ENCODE data around the gene OR12D2. TPM values are rescaled to one million over a fixed set of nuclear protein-coding genes. Genes with fewer than 3 reads are reported as not detected.
"Not testable (repeated sequence)": the region's sequence is repeated elsewhere in the genome, so short reads cannot be mapped to it uniquely, and the experiment has no call there.

OR12D2 gene, protein sequence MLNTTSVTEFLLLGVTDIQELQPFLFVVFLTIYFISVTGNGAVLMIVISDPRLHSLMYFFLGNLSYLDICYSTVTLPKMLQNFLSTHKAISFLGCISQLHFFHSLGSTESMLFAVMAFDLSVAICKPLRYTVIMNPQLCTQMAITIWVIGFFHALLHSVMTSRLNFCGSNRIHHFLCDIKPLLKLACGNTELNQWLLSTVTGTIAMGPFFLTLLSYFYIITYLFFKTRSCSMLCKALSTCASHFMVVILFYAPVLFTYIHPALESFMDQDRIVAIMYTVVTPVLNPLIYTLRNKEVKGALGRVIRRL
- not detected for total RNA-seq

DNA sequence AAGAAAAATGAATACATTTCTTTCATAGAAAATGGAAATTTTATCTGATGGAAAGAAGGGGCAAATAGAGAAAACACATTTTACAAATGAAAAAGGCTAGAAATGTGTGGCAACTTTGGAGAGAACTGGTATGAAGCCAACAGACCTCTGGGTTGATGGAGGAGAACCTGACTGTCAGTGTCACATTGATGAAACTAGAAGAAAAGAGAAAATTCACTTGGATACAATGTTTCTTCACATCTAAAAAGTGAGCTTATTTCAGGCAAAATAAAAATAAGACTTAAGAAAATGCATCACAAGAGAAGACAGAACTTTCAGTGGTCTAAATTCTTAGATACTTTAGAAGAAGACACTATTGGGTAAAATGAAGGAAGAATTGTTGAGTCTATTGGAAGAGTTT is at the start of gene OR12D2:
Gene OR12D2, plus strand, starts transcription at position 301 of the 400 bp plus-strand sequence. CDS start 1,069 bp downstream, outside the sequence.
- TF ChIP-seq, protein P1, sequence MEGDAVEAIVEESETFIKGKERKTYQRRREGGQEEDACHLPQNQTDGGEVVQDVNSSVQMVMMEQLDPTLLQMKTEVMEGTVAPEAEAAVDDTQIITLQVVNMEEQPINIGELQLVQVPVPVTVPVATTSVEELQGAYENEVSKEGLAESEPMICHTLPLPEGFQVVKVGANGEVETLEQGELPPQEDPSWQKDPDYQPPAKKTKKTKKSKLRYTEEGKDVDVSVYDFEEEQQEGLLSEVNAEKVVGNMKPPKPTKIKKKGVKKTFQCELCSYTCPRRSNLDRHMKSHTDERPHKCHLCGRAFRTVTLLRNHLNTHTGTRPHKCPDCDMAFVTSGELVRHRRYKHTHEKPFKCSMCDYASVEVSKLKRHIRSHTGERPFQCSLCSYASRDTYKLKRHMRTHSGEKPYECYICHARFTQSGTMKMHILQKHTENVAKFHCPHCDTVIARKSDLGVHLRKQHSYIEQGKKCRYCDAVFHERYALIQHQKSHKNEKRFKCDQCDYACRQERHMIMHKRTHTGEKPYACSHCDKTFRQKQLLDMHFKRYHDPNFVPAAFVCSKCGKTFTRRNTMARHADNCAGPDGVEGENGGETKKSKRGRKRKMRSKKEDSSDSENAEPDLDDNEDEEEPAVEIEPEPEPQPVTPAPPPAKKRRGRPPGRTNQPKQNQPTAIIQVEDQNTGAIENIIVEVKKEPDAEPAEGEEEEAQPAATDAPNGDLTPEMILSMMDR (IDR thresholded peaks at IDR 0.05): no peak
- Histone ChIP-seq H3K9me3 (no peaks in the 10 kb centered on the region), H3K4me1 (ENCODE audit: control insufficient read depth in 1 of 2, low read depth in 2 of 2) (no peaks in the 10 kb centered on the region), H3K4me3 (no peak within 1 kb of the TSS), H3K36me3 (no peaks in the 10 kb centered on the region), H3K27me3 (replicated peaks; ENCODE audit: insufficient read depth) (no peaks in the 10 kb centered on the region), H3K27ac (no peak within 1 kb of the TSS)
- DNase-seq (ENCODE audit: low spot score) (no peak), ATAC-seq (ENCODE audit: insufficient number of reproducible peaks, low FRiP score, low read depth) (no peak)

DNA sequence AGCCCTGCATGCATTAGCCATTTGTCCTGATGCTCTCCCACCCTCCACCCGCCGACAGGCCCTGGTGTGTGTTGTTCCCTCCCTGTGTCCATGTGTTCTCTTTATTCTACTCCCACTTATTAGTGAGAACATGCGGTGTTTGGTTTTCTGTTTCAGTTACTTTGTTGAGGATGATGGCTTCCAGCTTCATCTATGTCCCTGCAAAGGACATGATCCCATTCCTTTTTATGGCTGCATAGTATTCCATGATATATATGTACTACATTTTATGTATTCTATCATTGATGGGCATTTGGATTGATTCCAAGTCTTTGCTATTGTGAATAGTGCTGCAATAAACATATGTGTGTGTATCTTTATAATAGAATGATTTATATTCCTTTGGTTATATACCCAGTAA is 46.1 kb upstream of the OR12D2 start:
- not testable (repeated sequence) for DNase-seq (ENCODE audit: low spot score); ATAC-seq (ENCODE audit: insufficient number of reproducible peaks, low FRiP score, low read depth); H3K4me3 ChIP-seq; H3K27me3 ChIP-seq (replicated peaks; ENCODE audit: insufficient read depth); H3K9me3 ChIP-seq; H3K27ac ChIP-seq; H3K4me1 ChIP-seq (ENCODE audit: control insufficient read depth in 1 of 2, low read depth in 2 of 2); H3K36me3 ChIP-seq

DNA sequence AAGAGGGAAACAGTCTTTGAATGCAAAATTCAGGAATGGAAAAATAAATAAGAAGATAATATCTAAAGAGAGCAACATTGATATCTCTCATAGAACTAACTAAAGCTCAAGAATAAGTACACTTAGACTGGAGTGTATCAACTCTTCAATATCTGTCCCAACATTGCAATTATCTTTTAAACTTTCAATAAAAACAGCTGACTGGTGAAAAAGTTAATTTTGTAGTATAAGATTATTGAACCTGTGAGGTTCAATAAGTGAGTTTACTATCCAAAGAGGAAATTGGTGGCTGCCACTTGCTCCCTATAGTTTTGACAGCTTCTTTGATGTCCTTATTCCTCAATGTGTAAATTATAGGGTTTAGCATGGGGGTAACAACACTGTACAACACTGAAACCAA is 40.5 kb upstream of the OR12D2 start:
- H3K4me3 ChIP-seq: no peak overlapping the region
- H3K27me3 ChIP-seq (replicated peaks; ENCODE audit: insufficient read depth): no peaks in the 10 kb centered on the region
- H3K36me3 ChIP-seq: no peaks in the 10 kb centered on the region
- no peaks in the 10 kb centered on the region for H3K9me3 ChIP-seq
- no peaks in the 10 kb centered on the region for H3K4me1 ChIP-seq (ENCODE audit: control insufficient read depth in 1 of 2, low read depth in 2 of 2)
- DNase-seq (ENCODE audit: low spot score) (no peak), ATAC-seq (ENCODE audit: insufficient number of reproducible peaks, low FRiP score, low read depth) (no peak)
- TF ChIP-seq, protein P1 (IDR thresholded peaks at IDR 0.05): no peak
- H3K27ac ChIP-seq: no peak overlapping the region

DNA sequence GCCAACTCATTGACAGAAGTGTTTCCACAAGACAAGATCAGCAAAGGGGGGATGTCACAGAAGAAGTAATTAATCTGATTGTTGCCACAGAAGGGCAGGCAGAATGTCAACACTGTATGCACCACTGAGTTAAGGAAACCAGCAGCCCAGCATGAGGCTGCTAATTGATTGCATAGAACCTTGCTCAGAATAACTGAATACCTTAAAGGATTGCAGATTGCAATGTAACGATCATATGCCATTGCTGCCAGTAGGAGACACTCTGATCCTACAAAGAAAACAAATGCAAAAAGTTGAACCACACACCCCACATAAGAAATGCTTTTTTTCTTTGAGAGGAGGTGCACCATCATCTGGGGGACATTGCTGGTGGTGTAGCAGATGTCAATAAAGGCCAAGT is 39.8 kb upstream of the OR12D2 start:
- Histone ChIP-seq H3K27me3 (replicated peaks; ENCODE audit: insufficient read depth) (no peaks in the 10 kb centered on the region), H3K9me3 (no peaks in the 10 kb centered on the region), H3K36me3 (no peaks in the 10 kb centered on the region), H3K4me3 (no peak overlapping the region), H3K27ac (no peak overlapping the region), H3K4me1 (ENCODE audit: control insufficient read depth in 1 of 2, low read depth in 2 of 2) (no peaks in the 10 kb centered on the region)
- TF ChIP-seq, protein P1 (IDR thresholded peaks at IDR 0.05): no peak
- ATAC-seq (ENCODE audit: insufficient number of reproducible peaks, low FRiP score, low read depth) (no peak), DNase-seq (ENCODE audit: low spot score) (no peak)

DNA sequence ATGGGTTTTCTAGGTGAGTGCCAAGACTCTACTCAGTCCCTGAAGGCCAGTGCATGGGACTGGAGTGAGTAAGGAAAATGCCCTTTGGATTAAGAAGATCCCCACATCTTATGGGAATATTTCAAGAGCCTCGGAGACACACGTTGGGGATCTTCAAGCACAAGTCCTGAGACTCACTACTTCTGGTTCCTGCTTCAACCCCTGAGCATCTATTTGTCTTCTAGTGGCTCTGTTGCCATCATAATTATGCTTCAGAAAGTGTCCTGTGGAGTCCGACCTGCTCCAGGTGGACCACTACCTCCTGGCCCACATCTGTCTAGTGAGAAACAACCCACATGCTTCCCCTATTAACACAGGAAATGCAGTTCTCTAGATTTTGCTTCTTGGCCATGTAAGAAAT is 26.7 kb upstream of the OR12D2 start, which contains the start of gene OR5V1:
Gene OR5V1, minus strand, starts transcription at position 101 of the 400 bp plus-strand sequence. CDS start 12,670 bp downstream, outside the sequence.
- no peaks in the 10 kb centered on the region for H3K36me3 ChIP-seq
- H3K9me3 ChIP-seq: no peaks in the 10 kb centered on the region
- no peak within 1 kb of the TSS for H3K27ac ChIP-seq
- H3K4me3 ChIP-seq: no peak within 1 kb of the TSS
- no peak for ATAC-seq (ENCODE audit: insufficient number of reproducible peaks, low FRiP score, low read depth)
- TF ChIP-seq, protein P1 (IDR thresholded peaks at IDR 0.05): no peak
- H3K27me3 ChIP-seq (replicated peaks; ENCODE audit: insufficient read depth): no peaks in the 10 kb centered on the region
- no peak for DNase-seq (ENCODE audit: low spot score)
- H3K4me1 ChIP-seq (ENCODE audit: control insufficient read depth in 1 of 2, low read depth in 2 of 2): no peaks in the 10 kb centered on the region

DNA sequence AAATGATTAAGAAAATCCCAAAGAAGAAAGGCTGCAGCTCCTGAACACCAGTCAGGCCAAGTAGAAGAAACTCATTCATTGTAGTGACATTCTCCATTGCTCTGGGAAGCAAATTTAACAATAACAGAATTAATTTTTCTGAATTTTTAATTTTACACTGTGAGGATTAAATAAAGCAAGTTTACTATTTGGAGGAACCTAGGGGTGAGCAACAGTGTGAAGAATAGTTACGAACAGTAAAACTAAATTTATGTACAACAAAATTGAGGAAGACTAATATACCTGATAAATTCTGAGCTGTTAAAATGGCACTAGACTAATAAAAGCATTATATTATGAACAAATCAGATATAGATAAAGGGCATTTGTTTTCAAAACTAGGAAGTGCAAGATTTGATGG is 20.2 kb upstream of the OR12D2 start, which contains the start of gene OR12D3:
Gene OR12D3, minus strand, starts transcription at position 101 of the 400 bp plus-strand sequence. Its CDS starts 4 bp downstream, at position 97.
- H3K27ac ChIP-seq: no peak within 1 kb of the TSS
- no peaks in the 10 kb centered on the region for H3K36me3 ChIP-seq
- no peaks in the 10 kb centered on the region for H3K9me3 ChIP-seq
- no peak for ATAC-seq (ENCODE audit: insufficient number of reproducible peaks, low FRiP score, low read depth)
- H3K27me3 ChIP-seq (replicated peaks; ENCODE audit: insufficient read depth): no peaks in the 10 kb centered on the region
- TF ChIP-seq, protein P1 (IDR thresholded peaks at IDR 0.05): no peak
- no peak within 1 kb of the TSS for H3K4me3 ChIP-seq
- DNase-seq (ENCODE audit: low spot score): no peak
- H3K4me1 ChIP-seq (ENCODE audit: control insufficient read depth in 1 of 2, low read depth in 2 of 2): no peaks in the 10 kb centered on the region

All from thoracic aorta (tissue), 2 donors.